Right atrium auricular region (tissue), 2 donors: ENCODE measurements around the gene DRGX. TPM values are rescaled to one million over a fixed set of nuclear protein-coding genes. Genes with fewer than 3 reads are reported as not detected.

ENCODE experiments used
- DNase-seq: peaks from one replicate; pipeline ENCODE4 v3.0.0-alpha.2; 2019; ENCODE audit warnings: low spot score
- H3K27ac ChIP-seq, 2 donors: fragments of 200-600 bp; sonication (generic); 1 replicate in 1 of 2; 2 replicates in 1 of 2; pipeline ENCODE4 v1.5.1; 2016 to 2019
- H3K27me3 ChIP-seq, 2 donors: fragments of 200-600 bp; sonication (generic); one replicate each; pipeline versions ENCODE4 v1.5.1 to v1.6.0; 2017 to 2019
- H3K36me3 ChIP-seq: fragments of 200-600 bp; sonication (generic); one replicate; pipeline ENCODE4 v1.5.1; 2016
- H3K4me1 ChIP-seq, 2 donors: fragments of 200-600 bp; sonication (generic); one replicate each; pipeline versions ENCODE4 v1.5.1 to v1.6.0; 2017 to 2019
- H3K4me3 ChIP-seq, 2 donors: fragments of 200-600 bp; sonication (generic); 1 replicate in 1 of 2; 2 replicates in 1 of 2; pipeline ENCODE4 v1.5.1; 2017 to 2019; ENCODE audit warnings: mild to moderate bottlenecking in 1 of 2, moderate library complexity in 1 of 2
- H3K9me3 ChIP-seq, 2 donors: fragments of 200-600 bp; sonication (generic); one replicate each; pipeline ENCODE4 v1.5.1; 2019
- total RNA-seq, 2 donors: library from RNA; depleted of rRNA; stranded (reverse); fragments of >200 nt; gene quantifications; one replicate each; pipeline ENCODE4 v1.1.0, GENCODE V29; 2016
- TF ChIP-seq, protein P1 (sequence below), 2 donors: fragments of 200-600 bp; sonication (generic); IDR thresholded peaks; one replicate each; pipeline ENCODE4 v1.5.1; 2019; ENCODE audit warnings: antibody characterized with exemption in 2 of 2

Gene DRGX
- total RNA-seq, 2 donors from 2014 or later = not detected

DNA sequence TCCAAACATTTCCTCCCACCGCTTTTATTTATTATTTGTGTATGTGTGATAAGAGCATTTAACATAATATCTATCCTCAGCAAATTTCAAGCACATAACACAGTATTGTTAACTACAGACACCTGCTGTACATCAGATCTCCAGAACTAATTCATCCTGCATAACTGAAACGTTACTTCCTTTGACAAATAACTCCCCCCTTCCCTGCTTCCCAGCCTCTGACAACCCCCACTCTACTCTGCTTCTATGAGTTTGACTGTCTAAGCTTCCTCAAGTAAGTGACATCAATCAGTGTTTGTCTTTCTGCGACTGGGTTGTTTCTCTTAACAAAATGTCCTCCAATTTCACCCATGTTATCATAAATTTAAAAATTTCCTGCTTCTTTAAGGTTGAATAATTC is 74.9 kb downstream of the DRGX start:
- H3K4me3 ChIP-seq = no peak overlapping the region
- TF ChIP-seq, protein P1, sequence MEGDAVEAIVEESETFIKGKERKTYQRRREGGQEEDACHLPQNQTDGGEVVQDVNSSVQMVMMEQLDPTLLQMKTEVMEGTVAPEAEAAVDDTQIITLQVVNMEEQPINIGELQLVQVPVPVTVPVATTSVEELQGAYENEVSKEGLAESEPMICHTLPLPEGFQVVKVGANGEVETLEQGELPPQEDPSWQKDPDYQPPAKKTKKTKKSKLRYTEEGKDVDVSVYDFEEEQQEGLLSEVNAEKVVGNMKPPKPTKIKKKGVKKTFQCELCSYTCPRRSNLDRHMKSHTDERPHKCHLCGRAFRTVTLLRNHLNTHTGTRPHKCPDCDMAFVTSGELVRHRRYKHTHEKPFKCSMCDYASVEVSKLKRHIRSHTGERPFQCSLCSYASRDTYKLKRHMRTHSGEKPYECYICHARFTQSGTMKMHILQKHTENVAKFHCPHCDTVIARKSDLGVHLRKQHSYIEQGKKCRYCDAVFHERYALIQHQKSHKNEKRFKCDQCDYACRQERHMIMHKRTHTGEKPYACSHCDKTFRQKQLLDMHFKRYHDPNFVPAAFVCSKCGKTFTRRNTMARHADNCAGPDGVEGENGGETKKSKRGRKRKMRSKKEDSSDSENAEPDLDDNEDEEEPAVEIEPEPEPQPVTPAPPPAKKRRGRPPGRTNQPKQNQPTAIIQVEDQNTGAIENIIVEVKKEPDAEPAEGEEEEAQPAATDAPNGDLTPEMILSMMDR (IDR thresholded peaks at IDR 0.05) = no peak
- H3K27me3 ChIP-seq = no peaks in the 10 kb centered on the region
- peaks cover 43% of the 10 kb centered on the region for H3K36me3 ChIP-seq
- no peak for DNase-seq
- peaks cover 0 to 18% of the 10 kb centered on the region in 2 donors for H3K4me1 ChIP-seq
- H3K9me3 ChIP-seq = no peaks in the 10 kb centered on the region
- no peak overlapping the region for H3K27ac ChIP-seq

DNA sequence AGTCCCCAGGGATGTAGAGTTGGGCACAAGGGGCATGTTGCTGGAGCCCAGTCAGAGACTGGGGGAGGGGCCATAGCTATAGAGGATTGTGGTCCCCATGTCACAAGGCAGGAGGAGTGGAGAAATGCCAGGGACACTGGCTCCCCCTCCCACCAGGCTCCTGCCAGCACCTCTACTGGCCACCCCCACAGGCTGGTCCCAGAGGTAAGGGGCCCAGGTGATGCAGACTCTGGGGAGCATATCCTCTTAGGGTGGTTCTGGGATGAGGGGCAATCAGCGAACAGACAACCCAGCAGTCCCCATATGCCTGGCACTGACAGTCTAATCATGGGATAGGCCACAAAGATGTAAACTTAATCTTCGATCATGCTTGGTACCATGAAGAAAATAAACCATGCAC is 75.7 kb downstream of the DRGX start:
- Histone ChIP-seq H3K4me3 (no peak overlapping the region), H3K36me3 (peaks cover 43% of the 10 kb centered on the region), H3K9me3 (no peaks in the 10 kb centered on the region), H3K27me3 (no peaks in the 10 kb centered on the region), H3K4me1 (peaks cover 0 to 18% of the 10 kb centered on the region in 2 donors), H3K27ac (no peak overlapping the region)
- no peak for DNase-seq
- TF ChIP-seq, protein P1 (IDR thresholded peaks at IDR 0.05) = no peak

DNA sequence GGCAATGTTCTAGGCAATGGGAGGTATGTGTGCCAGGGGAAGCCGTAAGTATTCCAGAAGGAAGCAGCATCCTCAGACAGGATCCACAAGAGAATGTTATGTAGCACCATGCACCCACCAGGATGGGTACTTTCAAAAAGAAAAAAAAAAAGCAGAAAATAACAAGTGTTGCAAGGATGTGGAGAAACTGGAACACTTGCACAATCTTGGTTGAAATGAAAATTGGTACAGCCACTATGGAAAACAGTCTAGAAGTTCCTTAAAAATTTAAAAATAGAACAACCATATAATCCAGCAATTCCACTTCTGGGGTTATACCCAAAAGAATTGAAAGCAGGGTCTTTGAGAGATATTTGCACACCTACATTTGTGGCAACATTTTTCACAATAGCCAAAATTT is 76.7 kb downstream of the DRGX start:
- Histone ChIP-seq H3K4me1 (peaks cover 0 to 18% of the 10 kb centered on the region in 2 donors), H3K27ac (no peak overlapping the region), H3K36me3 (peaks cover 36% of the 10 kb centered on the region), H3K9me3 (no peaks in the 10 kb centered on the region), H3K27me3 (no peaks in the 10 kb centered on the region), H3K4me3 (no peak overlapping the region)
- TF ChIP-seq, protein P1 (IDR thresholded peaks at IDR 0.05) = no peak
- no peak for DNase-seq

DNA sequence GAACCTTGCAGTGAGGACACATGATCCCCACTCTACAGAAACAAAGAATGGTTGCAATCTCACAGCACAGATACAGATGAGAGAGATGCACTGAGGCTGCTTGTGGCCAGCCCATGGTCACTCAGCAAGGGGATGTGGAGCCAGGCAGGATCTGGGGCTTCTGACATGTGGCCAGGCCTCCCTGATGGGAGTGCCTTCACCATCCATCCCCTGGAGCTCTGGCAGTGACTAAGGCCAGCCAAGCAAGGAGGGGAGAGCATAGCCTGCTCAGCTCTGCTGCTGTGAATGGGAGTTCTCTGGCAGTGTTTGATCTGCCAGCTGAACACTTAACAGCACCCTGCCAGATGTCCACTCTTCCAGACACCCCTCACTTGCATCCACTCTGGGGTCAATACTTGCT is 77.1 kb downstream of the DRGX start:
- DNase-seq = no peak
- Histone ChIP-seq H3K27me3 (no peaks in the 10 kb centered on the region), H3K27ac (no peak overlapping the region), H3K4me1 (peaks cover 0 to 14% of the 10 kb centered on the region in 2 donors), H3K36me3 (peaks cover 32% of the 10 kb centered on the region), H3K4me3 (no peak overlapping the region), H3K9me3 (no peaks in the 10 kb centered on the region)
- TF ChIP-seq, protein P1 (IDR thresholded peaks at IDR 0.05) = no peak

DNA sequence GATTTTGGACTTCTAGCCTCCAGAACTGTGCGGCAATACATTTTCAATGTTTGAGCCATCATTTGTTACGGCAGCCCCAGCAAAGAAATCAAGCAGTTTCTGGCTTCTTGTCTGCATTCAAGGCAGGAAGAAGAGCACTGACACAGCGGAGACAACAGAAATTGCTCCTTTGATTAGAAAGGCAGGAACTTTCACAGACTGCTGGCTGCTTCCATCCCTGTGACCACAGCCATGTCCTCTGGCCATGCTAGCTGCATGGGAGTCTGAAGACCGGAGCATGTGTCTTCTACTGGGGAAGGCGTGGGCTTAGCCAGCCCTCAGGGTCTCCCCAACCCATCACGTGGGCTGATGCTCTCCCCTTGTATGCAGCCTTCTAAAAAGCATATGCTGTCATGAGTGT is 77.9 kb downstream of the DRGX start:
- no peaks in the 10 kb centered on the region for H3K9me3 ChIP-seq
- peaks cover 0 to 7% of the 10 kb centered on the region in 2 donors for H3K4me1 ChIP-seq
- no peak overlapping the region for H3K27ac ChIP-seq
- H3K27me3 ChIP-seq = no peaks in the 10 kb centered on the region
- no peak overlapping the region for H3K4me3 ChIP-seq
- TF ChIP-seq, protein P1 (IDR thresholded peaks at IDR 0.05) = no peak
- H3K36me3 ChIP-seq = peaks cover 28% of the 10 kb centered on the region
- DNase-seq = no peak

DNA sequence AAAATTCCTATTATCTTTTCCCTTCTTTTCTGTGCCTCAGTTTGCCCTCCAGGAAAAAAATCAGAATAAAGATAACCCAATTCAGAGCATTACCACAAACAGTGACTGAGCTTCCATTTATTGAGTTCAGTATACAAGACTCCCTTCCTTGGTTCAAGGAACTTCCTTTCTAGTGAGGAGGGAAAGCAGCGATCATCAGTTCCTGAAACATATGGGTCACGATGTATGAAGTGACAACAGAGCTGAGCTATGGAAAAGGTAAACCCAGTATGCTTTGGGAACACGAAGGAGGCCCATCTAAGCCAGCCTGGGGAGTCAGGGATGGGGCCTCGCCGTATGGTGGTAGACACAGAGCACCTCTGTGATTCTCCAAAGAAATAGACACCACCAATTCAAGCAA is 81.1 kb downstream of the DRGX start:
- Histone ChIP-seq H3K27ac (no peak overlapping the region), H3K4me3 (no peak overlapping the region), H3K36me3 (peaks cover 27% of the 10 kb centered on the region), H3K27me3 (no peaks in the 10 kb centered on the region), H3K9me3 (no peaks in the 10 kb centered on the region), H3K4me1 (peaks cover 0 to 13% of the 10 kb centered on the region in 2 donors)
- no peak for DNase-seq
- TF ChIP-seq, protein P1 (IDR thresholded peaks at IDR 0.05) = no peak
